Dedifferentiated amniotic fluid mesenchymal stem cell (primary cell): ENCODE results near the gene ABHD14A.

ENCODE experiments used
- DNase-seq: peaks from one replicate; pipeline ENCODE4 v3.0.0-alpha.2; 2016; ENCODE audit errors: extremely low spot score

Gene ABHD14A

GRCh38 chr3:51994530-51994929, 19.7 kb downstream of the ABHD14A start:
- DNase-seq, result no peak

DNA sequence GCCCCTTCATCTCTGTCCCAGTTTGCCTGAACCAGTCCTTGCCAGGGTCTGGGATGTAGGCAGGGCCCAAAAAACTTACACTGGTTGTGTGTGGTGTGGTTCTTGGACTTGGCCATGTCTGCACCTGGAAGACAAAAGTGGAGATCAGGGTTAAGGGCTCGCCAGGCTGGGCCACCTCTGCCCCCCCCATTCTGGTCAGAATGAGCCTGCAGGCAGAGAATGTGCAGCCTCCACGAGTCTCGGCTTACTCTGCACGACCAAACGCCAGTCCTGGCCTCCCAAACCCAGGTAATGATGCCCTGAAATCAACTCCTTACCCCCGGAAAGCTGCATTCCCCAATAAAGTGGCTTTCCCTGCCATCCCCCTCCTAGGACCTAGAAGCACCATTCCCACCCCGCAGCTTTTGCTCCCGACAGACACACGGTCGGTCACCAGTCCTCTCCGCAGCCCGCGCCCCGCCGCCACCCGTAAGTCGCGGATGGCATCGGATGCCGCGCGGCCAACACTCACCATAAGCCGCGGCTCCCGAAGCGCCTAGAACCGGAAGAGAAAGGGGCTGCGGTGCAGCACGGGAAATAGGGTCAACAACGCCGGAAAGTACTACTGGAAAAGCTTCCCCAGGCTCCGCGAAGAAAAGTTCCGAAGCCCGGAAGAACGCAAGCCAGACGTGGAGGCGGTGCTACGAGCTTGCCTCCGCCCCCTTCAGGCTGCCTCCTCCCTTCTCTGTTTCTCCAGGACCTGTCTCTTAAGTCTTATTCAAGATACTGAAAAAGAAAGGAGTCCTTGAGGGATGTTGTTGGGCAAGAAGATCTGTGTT, 20.7 kb downstream of the ABHD14A start, which contains the start of gene RPL29:
TSS of gene RPL29 (minus strand) at position 550 of the 818 bp plus-strand sequence. CDS start at position 116, 434 bp downstream.
- DNase-seq, result peak; percentile 97

DNA sequence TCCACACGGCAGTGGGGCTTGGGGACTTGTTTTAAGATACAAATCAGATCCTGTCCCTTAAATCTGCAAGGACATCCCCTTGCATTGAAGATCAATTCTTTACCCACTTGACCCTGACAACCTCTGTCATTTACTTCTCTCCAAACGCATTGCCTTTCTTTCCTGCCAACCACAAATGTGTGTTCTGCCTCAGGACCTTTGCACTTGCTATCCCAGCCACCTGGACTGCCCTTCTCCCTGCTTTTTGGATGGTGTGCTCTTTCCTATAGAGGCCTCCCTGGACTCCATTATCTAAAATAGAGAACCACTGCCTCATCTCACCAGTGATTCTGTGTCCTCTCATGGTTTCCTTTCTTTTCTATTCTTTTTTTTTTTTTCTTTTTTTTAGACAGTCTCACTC, 22.3 kb downstream of the ABHD14A start:
- DNase-seq, result no peak

GRCh38 chr3:51997935-51998596, 23.2 kb downstream of the ABHD14A start:
- DNase-seq, result no peak

GRCh38 chr3:51998774-51999173, 23.9 kb downstream of the ABHD14A start:
- DNase-seq, result no peak

DNA sequence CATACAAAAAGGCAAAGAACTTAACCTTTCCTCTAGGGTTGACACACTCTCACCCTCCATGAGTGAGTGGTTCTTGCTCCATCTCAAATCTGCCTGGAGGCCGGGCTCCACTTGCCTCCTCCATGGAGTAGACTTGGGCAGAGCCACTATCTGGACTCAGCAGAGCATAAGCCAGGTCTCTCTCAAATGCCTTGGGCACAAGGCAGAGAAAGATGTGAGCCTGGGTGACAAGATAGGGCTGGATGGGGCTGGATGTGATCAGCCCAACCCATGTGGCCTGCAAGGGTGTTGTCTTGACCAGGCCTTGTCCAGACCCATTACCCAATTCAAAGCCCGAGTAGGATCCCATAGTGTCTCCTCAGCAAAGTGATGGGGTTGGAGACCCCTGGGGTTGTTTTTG, 25.0 kb downstream of the ABHD14A start:
- no peak for DNase-seq

DNA sequence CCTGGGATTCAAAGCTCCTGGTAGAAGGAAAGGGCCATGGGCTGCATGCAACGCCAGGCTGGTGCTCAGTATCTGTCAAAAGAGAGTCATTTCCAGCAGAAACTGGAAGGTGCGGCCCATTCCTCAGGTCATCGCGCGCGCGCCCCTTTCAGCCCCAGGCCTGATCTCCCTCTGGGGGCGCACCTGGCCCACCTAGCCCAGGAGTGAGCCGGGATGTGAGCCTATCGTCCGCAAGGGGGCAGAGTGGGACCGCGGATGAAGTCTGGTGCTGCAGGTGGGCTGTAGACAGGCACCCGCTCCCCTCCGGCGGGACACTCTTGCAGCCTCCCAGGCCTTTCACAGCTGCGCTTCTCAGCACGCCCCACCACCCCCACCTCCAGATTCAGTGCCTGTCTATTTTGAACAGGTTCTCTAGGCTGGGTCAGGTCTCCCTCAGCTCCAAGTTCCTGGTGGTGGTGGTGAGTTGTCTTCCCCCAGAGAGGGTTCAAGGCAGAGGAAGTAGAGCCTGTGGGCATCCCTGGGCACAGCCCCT, 26.6 kb downstream of the ABHD14A start:
- DNase-seq, result peak; percentile 23

DNA sequence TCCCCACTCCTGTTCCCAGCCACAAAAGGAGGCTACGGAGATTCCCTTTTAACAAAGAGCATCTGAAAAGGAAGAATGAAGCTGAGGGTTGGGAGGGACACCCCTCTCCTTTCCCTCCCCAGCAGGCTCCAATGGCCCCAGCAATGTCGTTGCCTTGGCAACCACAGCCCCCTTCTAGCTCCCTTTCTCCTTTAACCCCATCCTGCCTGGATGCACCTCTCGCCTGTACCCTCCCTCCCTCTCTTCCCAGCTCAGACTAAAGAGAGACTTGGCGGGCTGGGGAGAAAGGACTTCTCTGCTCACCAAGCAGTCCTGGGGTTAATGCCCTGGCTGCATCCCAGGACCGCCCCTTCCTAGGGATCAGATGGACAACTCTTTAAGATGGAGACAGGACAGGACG, 27.9 kb downstream of the ABHD14A start:
- no peak for DNase-seq

- DNase-seq, result no peak
Observed at GRCh38 chr3:52004163-52004787, 29.4 kb downstream of the ABHD14A start.

DNA sequence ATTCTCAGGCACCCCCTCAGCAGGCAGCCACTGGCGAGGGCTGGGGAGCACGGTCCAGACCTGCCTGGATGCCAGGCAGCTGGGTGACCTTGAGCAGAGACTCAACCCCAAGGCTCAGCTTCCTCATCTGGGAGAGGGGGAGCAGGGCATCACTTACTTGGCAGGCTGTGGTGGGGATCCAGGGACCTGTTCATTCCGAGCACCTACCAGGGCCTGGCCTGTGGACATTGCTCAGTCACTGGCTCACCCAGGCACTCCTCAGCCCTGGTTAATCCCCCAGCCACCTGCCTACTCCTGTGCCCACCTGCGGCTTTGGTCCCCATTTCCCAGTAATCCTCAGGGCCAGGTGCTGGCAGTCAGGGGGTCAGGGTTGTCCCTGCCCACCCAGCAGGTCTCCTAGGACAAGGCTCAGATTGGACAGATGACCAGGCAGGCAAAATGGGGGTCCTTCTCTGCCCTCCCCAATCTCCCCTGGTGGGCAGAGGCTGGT, 30.1 kb downstream of the ABHD14A start:
- DNase-seq, result no peak

DNA sequence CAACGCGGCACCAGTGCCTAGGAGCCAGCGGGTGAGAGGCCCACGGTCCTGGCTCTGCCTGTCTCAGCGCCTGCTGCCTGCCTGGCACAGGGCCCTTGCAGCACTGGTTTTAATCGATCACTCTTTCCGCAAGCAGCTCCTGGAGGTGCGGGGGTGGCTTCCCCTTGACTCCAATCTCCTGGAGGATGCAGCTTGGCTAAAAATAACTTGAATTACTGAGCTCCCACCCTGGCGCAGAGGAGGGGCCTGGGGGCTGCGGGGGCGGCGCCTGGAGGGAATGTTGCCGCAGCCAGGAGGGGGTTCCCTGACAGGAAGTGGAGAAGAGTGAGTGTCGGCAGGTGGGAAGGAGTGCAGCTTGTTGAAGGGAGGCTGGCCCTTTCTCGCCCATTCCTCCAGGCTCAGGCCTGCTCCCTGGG, 30.7 kb downstream of the ABHD14A start:
- DNase-seq, result no peak

- DNase-seq, result no peak
Observed at GRCh38 chr3:52006017-52006819, 31.4 kb downstream of the ABHD14A start.

GRCh38 chr3:52006820-52007133, 31.9 kb downstream of the ABHD14A start:
- no peak for DNase-seq

DNA sequence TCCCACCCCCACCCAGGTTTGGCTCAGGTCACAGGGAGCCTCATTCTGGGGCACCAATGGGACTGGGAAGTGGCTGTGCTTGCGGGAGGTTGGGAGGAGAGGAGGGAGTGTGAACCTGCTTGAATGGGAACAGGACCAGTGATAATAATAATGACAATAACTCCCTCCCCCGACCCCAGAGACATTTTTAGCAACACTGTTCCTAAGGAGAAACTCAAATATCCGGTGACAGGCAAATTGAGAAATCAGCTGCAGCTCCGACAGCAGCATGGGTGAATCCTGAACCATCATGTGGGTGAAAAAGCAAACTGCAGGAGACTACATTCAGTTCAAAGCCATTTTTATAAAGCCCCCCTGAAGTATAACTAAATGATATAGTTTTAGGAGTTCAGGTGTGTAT, 32.4 kb downstream of the ABHD14A start:
- DNase-seq, result no peak

- DNase-seq, result no peak
Observed at GRCh38 chr3:52010431-52010830, 35.6 kb downstream of the ABHD14A start.

DNA sequence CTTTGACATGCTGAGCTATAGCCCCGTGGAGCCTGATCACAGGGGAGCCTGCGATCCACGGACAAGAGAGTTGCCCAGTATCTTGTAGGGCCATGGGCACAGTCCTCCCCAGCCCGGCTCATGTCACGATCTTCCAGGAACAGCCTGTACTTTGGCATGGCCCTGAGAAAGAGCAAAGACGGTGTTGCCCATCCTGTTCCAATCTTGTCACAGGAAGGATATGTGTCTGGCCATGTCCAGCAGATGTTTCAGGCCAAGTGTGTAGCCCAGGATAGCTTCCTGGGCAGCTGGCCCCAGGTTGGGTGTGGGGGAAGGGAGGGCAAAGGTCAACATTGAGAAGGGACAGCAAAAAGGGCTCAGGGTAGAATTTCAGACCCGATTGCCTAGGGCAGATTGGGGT, 37.8 kb downstream of the ABHD14A start:
- DNase-seq, result no peak

DNA sequence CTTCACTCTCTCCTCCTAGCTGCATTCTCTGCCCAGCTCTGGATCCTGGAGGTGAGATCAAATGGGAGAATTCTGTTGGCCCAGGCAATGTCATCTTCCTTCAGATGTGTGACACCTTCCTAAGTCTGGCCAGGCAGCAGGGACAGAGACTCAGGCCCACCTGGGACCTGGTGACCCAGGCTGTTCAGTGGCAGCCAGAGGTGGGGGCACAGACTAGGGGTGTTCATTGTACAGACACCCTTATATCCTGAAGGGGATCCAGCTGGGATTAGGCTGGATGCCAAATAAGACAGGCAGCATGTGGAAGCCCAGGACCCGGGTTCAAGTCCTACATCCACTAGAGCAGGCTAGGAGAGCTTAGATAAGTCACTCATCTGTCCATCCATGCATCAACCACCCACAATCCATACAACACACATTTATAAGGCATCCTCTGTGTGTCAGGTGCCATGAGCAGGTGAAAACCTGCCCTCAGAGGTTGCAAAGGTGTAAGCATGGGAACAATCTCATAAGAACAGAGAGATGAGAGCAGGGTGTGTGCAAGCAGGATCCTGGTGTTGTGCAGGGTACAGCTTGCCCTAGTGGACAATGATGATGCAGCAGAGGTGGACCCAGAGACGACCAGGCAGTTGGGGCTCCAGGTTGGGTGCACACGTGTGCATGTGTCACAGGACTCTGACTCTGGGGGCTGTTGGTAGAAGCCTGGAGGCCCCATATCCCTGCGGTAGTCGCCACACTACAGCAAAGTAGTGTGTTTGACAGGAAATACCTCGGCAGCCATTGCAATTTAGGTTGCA, 39.1 kb downstream of the ABHD14A start:
- no peak for DNase-seq

DNA sequence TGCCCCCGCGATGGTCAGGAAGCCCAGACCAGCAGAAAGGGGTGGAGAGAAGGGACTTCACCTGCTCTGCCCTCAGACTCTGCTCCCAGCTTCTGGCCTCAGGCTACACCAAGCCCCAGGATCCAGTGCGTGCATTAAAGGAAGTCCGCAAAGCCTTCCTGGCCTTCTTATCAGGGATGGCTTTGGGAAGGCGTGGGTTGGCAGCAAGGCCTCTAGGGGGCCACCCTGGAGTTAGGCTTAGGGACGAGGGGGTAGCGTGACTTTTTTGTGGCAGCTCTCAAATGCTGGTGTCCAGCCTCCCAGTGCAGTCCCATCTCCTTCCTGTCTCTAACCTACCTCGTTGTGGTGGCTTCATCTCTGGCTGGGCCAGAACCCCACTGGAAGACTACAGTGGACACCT, 39.7 kb downstream of the ABHD14A start:
- no peak for DNase-seq

DNA sequence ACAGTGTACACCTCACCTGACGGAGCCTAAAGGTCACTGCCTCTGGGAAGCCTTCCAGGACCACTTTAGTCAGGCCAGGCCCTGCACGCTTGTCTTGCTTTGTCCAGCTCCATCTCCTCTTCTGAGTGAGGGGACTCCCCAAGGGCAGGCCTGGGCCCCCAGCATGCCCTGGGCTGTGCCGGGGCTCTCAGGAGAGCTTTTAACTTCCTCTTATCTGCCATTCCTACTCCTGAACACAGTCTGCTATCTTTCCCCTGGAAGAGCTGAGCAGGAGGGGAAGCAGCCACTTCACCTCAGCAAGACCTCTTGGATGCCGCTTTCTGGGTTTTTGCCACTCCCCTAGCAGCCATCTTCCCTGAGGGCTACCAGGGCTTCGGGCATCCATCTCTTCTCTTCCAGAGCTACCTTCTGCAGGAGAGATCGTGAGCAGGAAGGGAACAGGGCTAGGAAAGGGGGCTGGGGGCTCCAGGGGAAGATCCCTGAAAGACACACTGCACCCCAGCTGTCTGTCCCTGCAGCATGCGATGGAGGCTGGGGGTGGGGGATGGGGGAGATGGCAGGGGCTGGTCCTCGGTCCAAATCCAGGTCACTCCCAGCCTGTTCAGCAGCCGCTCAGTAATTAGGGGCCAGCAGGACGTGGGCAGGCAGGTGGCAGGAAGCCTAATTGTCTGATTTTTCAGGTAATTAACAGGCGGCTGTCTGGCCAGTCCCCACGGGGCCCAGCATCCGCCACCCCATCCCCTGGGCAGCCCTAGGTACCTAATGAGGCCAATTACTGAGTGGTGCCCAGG, 40.8 kb downstream of the ABHD14A start:
- DNase-seq, result no peak

DNA sequence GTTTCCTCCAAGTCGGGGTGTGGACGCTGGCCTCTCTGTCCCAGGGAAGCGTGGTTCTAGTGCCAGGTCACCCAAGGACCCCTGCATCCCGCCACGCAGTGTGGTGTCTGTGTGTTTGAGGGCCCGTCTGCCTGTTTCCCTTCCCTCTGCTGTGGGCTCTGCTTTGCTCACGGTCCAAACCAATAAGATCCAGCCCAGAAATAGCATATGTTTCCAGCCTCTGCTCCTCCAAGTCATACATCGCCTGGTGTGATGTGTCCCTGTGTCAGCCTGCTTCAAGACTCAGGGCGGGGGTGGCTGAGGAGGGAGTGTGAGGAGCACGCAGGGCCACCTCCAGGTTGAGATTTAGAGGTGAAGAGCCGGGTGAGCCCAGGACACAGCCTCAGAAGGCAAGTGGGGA, 42.7 kb downstream of the ABHD14A start:
- DNase-seq, result no peak
